Type B pancreatic cell (in vitro differentiated cells): Measurements from ENCODE around the gene LRRC14B. TPM values are rescaled to one million over a fixed set of nuclear protein-coding genes. Genes with fewer than 3 reads are reported as not detected.

ENCODE experiments used
- DNase-seq: peaks from one replicate; pipeline ENCODE4 v3.0.0; 2021; ENCODE audit warnings: mixed read lengths; ENCODE audit not compliant: unreplicated experiment; ENCODE audit errors: extremely low spot score
- H3K27ac Mint-ChIP-seq: 2 replicates; pipeline ENCODE4 v1.8.0; 2021; ENCODE audit warnings: mild to moderate bottlenecking, mixed read lengths
- H3K27me3 Mint-ChIP-seq: 2 replicates; pipeline ENCODE4 v1.8.0; 2021; ENCODE audit warnings: mixed read lengths
- H3K36me3 Mint-ChIP-seq: 2 replicates; pipeline ENCODE4 v1.8.0; 2021; ENCODE audit warnings: mixed read lengths
- H3K4me1 Mint-ChIP-seq: one replicate; pipeline ENCODE4 v1.8.0; 2021; ENCODE audit warnings: mixed read lengths; ENCODE audit not compliant: unreplicated experiment
- H3K4me3 Mint-ChIP-seq: 2 replicates; pipeline ENCODE4 v1.8.0; 2021; ENCODE audit warnings: mild to moderate bottlenecking, mixed read lengths
- H3K9me3 Mint-ChIP-seq: 2 replicates; pipeline ENCODE4 v1.8.0; 2021; ENCODE audit warnings: mixed read lengths
- CTCF ChIP-seq: fragments of 200-600 bp; sonication (generic); conservative IDR thresholded peaks from 2 replicates; pipeline ENCODE4 v1.5.0; 2021; ENCODE audit warnings: antibody characterized with exemption, mild to moderate bottlenecking
- total RNA-seq: library from RNA; stranded (reverse); gene quantifications from 2 replicates; pipeline ENCODE4 v1.2.1, GENCODE V29; 2021; ENCODE audit warnings: low replicate concordance

Gene LRRC14B
- total RNA-seq, 1 donor from 2014 or later = not detected

- no peak overlapping the region for H3K27ac Mint-ChIP-seq
- H3K36me3 Mint-ChIP-seq = peaks cover 10% of the 10 kb centered on the region
- no peaks in the 10 kb centered on the region for H3K27me3 Mint-ChIP-seq
- no peak overlapping the region for H3K4me3 Mint-ChIP-seq
- no peak for DNase-seq
- no peaks in the 10 kb centered on the region for H3K4me1 Mint-ChIP-seq
- no peak for TF ChIP-seq CTCF
- no peaks in the 10 kb centered on the region for H3K9me3 Mint-ChIP-seq
These were observed 30.1 kb upstream of the LRRC14B start for GRCh38 chr5:160921-161802.

GRCh38 chr5:161803-162110, 29.5 kb upstream of the LRRC14B start:
- no peak overlapping the region for H3K4me3 Mint-ChIP-seq

GRCh38 chr5:162190-162564, 29.1 kb upstream of the LRRC14B start:
- Mint-ChIP-seq H3K27me3 (no peaks in the 10 kb centered on the region), H3K4me1 (no peaks in the 10 kb centered on the region), H3K36me3 (peaks cover 10% of the 10 kb centered on the region), H3K9me3 (no peaks in the 10 kb centered on the region), H3K27ac (no peak overlapping the region), H3K4me3 (no peak overlapping the region)
- no peak for TF ChIP-seq CTCF
- no peak for DNase-seq

More at GRCh38 chr5:161803-162110, 29.5 kb upstream of the LRRC14B start:
- no peak for TF ChIP-seq CTCF
- H3K4me1 Mint-ChIP-seq = no peaks in the 10 kb centered on the region
- H3K36me3 Mint-ChIP-seq = peaks cover 10% of the 10 kb centered on the region
- H3K9me3 Mint-ChIP-seq = no peaks in the 10 kb centered on the region
- no peaks in the 10 kb centered on the region for H3K27me3 Mint-ChIP-seq
- no peak overlapping the region for H3K27ac Mint-ChIP-seq
- DNase-seq = no peak

GRCh38 chr5:162565-163337, 28.5 kb upstream of the LRRC14B start:
- peaks cover 10% of the 10 kb centered on the region for H3K36me3 Mint-ChIP-seq
- H3K27me3 Mint-ChIP-seq = no peaks in the 10 kb centered on the region
- no peaks in the 10 kb centered on the region for H3K4me1 Mint-ChIP-seq
- H3K27ac Mint-ChIP-seq = no peak overlapping the region
- no peaks in the 10 kb centered on the region for H3K9me3 Mint-ChIP-seq
- TF ChIP-seq CTCF = no peak
- DNase-seq = no peak
- H3K4me3 Mint-ChIP-seq = no peak overlapping the region

GRCh38 chr5:163338-163620, 28.0 kb upstream of the LRRC14B start:
- no peak overlapping the region for H3K4me3 Mint-ChIP-seq
- no peaks in the 10 kb centered on the region for H3K9me3 Mint-ChIP-seq
- TF ChIP-seq CTCF = no peak
- peaks cover 10% of the 10 kb centered on the region for H3K36me3 Mint-ChIP-seq
- H3K4me1 Mint-ChIP-seq = no peaks in the 10 kb centered on the region
- H3K27me3 Mint-ChIP-seq = no peaks in the 10 kb centered on the region
- DNase-seq = no peak
- H3K27ac Mint-ChIP-seq = no peak overlapping the region
